GM12873 (cell line): ENCODE data around the gene GPC6.

Experiments
- CTCF ChIP-seq: IDR thresholded peaks from 2 replicates; pipeline ENCODE4 v1.5.1; 2012; ENCODE audit warnings: low read depth, mild to moderate bottlenecking, moderate library complexity, low read length, control low read depth; ENCODE audit not compliant: insufficient read depth; ENCODE audit errors: missing control alignments

GPC6 gene

DNA sequence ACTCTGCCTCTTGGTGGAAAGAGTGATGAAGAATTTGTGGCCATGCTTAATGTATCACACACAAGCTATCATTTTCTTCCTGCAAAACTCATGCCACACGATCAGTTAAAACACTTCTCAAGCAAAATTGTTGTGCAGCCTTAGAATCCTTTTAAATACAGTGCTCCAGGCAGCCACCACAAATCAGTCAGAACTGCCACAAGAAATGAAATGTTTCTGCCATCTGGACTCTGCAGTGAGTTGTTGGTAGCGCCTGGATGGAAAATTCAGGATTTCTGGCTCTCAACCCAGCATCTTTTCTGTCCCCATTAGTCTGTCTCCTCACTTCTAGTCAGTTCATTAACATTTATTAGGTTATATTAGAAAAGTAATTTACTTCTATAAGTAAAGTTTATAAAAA, 179.5 kb downstream of the GPC6 start:
- no peak for TF ChIP-seq CTCF

DNA sequence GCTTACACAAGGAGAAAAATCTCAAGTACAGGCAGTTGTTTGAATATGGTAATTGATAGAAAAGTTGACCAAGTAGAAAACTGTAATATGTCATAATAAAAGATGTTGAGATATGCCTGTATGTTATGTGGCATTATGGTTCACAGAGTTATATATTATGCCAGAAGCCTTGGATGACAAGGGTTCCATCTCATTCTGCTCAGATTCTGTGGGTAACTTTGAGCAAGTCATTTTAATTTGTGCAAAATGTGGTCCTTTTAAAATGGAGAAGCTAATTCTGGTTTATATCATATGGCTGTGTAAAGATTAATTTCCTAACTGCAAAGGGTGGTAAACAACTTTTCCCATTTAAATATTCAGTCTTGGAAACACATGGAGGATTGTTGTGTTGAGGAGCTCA, 180.9 kb downstream of the GPC6 start:
- no peak for TF ChIP-seq CTCF

GRCh38 chr13:93409001-93409400, 182.4 kb downstream of the GPC6 start:
- TF ChIP-seq CTCF: no peak

DNA sequence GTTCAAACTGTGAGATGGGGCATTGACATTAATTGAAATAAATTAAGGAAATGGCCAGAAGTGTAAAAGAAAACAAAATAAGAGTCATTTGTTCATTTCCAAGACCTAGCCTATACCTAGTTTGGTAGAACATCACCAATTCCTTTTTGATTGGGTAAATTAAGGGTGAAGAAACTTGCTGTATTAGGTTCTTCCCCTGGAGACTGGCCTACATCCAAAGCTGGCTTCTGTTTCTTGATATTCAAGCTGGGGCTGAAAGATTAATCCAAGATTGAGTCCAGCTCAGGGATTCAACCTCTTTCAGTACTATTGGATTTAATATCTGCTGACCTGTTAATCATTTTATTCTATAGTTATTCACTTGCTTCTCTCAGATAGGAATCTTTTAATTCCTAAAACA, 183.2 kb downstream of the GPC6 start:
- TF ChIP-seq CTCF: no peak

GRCh38 chr13:93411186-93411680, 184.6 kb downstream of the GPC6 start:
- TF ChIP-seq CTCF: no peak

DNA sequence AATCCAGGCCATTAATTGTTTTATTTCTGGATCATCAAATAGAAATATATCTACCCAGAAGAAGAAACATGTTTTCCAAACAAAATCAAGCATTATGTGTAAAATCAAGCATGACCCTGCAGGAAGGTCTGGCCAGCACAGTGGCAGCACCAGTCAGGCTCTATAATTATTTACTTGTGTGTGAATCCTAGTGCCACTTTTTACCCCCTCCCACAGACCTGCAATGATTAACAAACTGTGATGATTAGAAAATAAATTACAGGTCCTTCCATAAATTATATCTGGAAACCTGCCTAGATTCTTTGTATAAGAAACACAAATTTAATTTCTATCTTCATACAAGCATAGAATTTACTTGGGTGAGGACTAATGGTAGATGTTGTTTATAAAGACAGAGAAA, 186.1 kb downstream of the GPC6 start:
- no peak for TF ChIP-seq CTCF

DNA sequence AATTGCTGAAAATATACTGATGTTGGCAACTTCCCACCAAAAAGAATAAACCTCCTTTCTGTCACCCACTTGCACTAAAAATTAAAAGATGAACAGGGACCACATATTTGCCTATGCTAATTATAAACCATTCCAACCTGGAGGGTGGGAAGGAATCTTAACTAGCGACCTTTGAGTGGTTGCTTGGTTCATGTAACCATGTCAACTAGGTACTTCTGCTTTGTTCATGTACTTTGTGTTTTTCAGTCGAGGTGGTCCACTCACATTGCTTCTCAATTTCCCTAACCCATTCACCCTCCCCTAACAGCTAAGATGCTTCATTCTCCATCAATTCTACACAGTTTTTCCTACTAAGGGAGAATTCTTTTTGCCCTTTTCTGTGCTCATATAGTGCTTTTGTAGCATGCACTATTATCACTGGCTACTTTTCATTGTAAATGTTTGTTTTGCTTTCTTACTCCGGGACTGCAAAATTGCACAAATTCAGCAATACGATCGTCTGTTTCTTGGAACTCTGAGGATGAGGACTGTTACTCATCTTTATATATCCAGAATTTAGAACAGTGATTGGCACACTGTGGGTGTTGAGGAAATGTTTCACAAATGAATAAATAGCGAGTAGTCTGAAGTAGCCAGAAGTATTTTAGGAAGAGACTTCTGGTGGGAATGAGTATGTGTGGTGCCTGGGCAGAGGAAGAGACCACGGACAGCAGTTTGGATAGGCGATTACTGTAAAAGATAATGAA, 187.5 kb downstream of the GPC6 start:
- no peak for TF ChIP-seq CTCF
